GM18868 (cell line): Measurements from ENCODE around the gene PSMD13.
"Not testable (repeated sequence)": the region's sequence is repeated elsewhere in the genome, so short reads cannot be mapped to it uniquely, and the experiment has no call there.

Source experiments
- ATAC-seq: cut with Tn5 transposase; IDR thresholded peaks from one replicate; pipeline ENCODE4 v1.9.1; 2021; ENCODE audit warnings: mild to moderate bottlenecking, moderate library complexity; ENCODE audit not compliant: unreplicated experiment

PSMD13 gene

DNA sequence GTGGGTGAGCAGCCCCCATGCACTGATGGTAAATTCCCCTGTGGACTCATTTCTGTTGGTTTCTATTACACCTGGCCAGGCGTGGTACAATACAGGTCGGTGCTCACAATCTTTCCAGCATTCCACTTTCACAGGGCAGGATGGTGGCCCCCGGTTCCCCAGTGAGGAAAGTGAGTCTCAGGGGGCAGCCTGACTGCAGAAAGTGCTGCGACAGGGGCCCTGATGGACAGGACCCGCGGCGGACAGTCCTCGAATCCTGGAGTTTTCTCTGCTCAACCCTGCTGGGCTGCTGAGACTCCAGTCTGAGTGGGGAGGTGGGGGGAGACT lies 49.1 kb downstream of the PSMD13 start:
- ATAC-seq, result no peak

DNA sequence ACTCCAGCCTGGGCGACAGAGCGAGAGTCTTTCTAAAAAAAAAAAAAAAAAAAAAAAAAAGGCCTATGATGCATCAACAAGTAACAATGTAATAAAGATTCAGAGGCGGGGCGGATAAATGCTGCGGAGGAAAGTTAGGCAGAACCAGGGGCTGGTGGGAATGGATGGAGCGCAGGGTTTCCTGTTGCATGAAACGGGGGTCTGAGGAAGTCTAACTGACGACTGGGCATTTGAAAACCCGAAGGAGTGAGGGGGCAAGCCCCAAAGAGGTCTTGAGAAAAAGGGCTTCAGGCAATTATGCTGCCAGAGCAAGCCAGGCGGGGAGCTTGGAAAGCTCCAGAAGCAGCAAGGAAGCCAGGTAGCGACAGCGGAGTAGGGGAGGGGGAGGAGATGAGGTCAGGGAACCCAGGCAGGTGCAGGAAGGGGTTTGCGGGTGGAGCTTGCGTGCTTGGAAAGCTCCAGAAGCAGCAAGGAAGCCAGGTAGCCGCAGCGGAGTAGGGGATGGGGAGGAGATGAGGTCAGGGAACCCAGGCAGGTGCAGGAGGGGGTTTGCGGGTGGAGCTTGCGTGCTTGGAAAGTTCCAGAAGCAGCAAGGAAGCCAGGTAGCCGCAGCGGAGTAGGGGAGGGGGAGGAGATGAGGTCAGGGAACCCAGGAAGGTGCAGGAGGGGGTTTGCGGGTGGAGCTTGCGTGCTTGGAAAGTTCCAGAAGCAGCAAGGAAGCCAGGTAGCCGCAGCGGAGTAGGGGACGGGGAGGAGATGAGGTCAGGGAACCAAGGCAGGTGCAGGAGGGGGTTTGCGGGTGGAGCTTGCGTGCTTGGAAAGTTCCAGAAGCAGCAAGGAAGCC lies 50.4 kb downstream of the PSMD13 start:
- ATAC-seq, result not testable (repeated sequence)

DNA sequence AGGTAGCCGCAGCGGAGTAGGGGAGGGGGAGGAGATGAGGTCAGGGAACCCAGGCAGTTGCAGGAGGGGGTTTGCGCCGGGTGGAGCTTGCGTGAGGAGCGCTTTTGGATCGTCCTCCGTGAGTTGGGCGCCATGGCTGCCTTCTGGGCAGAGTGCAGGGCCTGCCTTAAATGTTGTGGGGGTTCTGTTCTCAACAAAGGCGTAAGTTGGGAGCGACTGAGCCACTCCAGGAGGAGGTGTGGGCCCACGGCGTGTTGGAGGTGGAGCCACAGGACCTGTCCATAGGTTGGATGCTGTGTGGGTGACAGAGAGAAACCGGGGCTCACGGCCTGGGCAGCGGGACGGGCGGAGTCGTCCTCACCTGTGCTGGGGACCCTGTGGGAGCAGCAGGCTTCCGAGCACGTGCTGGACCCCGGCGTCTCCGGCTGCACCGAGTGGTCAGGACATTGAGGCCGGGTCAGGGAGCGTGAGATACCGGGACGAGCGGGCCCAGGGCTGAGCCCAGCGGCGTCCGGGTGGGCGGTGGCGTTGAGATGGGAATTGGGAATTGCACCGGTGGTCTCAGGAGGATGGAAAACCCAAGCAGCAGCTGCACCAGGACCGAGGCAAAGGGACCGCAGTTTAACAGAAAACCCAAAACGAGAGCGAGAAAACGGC lies 51.2 kb downstream of the PSMD13 start:
- ATAC-seq, result no peak

DNA sequence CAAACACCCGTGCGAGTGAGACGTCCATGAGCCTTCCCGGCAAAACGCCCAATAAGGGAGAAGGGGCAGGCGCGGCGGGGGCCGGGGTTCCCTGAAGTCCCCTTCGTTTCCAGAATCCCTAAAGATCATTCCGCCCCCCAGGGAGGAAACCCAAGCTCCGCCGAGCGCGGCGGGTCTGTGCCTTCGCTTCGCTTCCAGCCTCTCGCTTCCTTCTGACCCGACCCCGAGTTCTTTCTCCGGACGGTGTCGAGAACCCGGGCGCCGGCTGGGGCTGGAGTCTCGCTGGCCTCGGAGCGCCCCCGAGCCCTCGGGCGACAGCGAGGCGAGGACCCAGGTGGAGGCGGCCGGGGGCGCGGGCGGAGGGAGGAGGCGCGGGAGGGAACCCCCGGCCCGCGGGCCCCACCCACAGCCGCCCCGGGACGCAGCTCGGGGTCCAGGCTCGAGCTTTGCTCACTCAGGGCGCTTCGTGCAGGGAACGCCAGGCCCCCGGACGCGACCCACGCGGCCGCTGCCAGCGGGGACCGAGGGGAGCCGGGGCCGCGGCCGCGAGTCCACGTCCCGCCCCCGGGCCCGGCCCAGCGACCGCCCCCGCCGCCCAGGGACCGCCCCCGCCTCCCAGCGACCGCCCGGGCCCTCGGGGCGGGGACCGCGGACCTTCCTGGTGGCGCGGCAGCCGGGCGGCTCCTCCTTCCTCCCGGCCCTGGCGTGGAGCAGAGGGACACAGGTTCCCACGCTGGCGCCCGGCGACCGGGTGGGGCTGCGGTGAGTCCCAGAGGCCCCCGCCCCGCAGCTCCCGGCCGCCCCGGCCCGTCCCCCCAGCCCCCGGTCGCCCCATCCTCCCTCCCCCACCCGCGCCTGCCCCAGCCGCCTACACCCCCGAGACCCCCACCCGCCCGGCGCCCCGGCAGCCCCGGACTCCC lies 52.0 kb downstream of the PSMD13 start, which contains the start of gene PGGHG:
PGGHG (plus strand) TSS at position 649 of the 920 bp plus-strand sequence. CDS start 691 bp downstream, outside the sequence.
- ATAC-seq, result peak; percentile 67

DNA sequence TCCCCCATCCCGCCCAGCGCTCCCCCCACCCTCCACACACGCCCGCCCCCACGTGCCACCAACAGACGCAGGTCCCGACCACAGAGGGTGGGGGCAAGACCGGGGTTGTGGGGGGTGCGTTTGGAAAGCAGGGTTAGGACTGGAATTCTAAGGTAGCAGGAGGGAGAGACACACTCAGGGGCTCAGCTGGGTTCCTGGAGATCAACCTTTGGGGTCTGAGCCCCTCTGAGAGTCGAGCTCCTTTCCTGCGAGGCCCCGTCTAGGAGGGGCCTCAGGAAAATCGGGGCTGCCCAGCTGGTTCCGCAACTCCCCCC lies 52.6 kb downstream of the PSMD13 start:
- ATAC-seq, result no peak

DNA sequence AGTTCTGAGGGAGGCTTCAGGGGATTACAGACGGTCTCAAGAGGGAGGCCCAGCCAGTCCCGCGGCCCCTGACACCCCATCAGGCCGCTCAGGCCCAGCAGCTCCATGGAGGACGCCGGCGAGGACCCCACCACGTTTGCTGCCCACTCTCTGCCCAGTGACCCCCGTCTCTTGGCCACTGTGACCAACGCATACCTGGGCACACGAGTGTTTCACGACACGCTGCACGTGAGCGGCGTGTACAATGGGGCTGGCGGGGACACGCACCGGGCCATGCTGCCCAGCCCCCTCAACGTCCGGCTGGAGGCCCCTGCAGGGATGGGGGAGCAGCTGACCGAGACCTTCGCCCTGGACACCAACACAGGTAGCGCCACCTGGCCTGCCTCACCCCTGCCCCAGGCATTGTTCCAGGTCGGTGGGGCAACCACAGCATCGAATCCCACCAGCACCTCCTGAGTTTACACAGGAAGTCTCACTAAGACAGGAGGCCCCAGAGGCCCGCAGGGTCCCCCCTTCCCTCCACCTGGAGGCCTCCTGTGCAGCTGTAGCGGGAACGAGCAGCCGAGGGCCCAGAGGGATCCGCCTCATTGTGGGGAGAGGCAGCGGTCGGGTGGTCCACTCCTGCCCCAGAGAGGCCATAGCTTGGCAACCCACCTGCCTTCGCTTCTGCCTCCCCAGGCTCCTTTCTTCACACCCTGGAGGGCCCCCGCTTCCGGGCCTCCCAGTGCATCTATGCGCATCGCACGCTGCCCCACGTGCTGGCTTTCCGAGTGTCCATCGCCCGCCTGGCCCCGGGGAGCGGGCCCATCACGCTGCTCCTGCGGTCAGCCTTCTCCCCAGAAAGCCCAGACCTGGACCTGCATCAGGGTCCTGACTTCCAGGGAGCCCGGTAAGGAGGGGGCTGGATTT lies 53.2 kb downstream of the PSMD13 start:
- ATAC-seq, result no peak

DNA sequence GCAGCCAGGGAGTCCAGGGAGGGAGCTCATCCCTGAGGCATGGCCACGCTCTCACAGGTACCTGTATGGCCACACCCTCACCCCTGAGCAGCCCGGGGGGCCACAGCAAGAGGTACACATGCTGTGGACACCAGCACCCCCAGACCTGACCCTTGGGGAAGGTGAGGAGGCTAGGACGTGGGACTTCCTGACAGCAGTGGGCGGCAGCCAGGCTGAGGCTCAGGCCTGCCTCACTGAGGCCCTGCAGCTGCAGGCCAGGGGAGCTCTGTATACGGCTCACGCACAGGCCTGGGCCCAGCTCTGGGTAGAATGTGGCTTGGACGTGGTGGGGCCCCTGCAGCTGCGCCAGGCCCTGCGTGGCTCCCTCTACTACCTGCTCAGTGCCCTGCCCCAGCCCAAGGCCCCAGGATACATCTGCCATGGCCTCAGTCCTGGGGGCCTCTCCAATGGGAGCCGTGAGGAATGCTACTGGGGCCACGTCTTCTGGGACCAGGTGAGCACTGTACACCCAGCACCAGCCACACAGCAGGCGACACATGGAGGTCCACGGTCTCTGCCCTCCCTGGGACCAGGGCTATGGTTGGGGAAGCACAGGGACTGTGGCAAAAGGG lies 54.0 kb downstream of the PSMD13 start:
- ATAC-seq, result no peak

DNA sequence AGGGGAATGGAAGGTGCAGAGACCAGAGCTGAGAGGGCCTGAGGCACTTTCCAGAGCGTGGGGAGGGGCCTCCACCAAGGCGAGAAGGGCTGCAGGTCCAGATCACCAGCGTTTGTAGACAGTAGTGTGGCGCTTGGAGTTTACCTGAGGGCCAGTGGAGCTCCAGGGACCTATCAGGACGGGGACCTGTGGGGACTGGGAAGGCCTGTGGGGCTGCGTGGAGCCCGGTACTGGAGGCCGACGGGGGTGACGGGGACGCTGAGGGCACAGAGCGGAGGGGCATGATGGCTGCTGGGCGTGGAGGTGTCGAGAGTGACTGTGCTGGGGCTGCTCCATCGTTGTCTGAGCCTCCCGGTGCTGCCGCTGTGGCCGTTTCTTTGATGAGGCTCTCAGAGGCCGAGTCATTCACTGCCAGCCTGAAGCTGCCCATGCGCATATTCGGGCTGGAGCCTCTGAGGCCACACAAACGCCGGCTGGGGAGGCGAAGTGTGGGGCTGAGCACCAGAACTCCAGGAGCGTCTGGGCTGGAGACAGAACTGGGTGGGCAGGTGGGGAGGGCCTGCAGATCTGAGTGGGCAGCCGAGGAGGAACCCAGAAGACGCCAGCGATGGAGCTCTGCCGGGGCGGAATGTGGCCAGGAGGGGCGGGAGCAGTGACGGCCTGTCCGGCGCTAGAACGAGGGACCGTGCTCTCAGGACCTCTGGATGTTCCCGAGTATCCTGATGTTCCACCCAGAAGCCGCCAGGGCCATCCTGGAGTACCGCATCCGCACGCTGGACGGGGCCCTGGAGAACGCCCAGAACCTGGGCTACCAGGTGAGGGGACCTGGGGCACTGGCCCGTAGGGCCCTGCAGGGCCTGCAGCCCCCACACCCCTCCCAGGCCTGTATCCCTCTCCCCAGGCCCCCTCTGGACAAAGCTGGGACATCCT lies 54.8 kb downstream of the PSMD13 start:
- ATAC-seq, result no peak

DNA sequence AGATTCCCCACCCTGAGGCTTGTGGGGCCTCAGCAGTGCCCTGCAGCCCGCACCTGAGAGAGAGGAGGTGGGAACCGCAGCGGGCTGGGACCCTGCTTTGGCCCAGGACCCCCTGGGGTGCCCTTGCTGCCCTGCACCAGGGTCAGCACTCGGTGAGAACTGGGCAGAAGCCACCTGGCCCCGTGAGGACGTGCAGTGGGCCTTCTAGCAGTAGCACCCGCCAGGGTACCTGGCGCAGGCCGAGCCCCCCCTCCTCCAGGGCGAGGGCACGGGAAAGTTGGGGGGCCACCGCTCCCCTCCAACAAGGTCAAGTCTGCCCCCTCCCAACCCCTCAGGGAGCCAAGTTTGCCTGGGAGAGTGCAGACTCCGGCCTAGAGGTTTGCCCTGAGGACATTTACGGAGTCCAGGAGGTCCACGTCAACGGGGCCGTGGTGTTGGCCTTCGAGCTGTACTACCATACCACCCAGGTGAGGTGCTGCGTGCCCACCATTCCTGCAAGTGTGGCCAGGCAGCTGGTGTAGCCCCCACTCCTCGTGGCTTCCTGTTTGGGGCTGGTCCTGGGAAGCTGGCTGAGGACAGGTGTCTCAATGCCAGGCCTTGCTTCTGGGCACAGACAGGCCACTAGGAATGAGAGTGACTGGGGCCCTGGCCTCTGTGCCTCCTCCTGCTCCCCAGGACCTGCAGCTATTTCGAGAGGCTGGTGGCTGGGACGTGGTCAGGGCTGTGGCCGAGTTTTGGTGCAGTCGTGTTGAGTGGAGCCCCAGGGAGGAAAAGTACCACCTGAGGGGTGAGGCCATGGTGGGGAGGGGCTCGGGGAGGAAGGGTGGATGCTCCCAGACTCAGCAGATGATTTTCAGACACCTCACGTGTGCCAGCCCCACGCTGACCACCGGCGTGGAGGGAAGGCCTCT lies 55.7 kb downstream of the PSMD13 start:
- no peak for ATAC-seq

DNA sequence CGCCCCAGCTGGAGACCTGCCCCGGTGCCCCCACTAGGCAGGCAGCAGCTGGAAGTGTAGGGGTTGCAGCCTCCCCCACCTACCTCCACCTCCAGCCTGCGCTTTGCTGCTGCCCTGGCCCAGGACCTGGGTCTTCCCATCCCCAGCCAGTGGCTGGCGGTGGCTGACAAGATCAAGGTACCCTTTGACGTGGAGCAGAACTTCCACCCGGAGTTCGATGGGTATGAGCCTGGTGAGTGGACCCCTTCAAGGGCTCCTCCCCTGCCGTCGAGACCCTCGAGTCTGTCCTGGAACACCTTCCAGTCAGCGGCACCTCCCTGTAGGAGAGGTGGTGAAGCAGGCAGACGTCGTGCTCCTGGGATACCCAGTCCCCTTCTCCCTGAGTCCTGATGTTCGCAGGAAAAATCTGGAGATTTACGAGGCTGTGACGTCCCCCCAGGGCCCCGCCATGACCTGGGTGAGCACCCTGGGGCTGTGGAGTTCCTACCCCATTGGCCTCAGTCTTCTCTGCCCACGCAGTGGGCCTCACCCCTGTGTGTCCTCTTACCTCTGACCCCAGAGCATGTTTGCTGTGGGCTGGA lies 56.6 kb downstream of the PSMD13 start:
- no peak for ATAC-seq

DNA sequence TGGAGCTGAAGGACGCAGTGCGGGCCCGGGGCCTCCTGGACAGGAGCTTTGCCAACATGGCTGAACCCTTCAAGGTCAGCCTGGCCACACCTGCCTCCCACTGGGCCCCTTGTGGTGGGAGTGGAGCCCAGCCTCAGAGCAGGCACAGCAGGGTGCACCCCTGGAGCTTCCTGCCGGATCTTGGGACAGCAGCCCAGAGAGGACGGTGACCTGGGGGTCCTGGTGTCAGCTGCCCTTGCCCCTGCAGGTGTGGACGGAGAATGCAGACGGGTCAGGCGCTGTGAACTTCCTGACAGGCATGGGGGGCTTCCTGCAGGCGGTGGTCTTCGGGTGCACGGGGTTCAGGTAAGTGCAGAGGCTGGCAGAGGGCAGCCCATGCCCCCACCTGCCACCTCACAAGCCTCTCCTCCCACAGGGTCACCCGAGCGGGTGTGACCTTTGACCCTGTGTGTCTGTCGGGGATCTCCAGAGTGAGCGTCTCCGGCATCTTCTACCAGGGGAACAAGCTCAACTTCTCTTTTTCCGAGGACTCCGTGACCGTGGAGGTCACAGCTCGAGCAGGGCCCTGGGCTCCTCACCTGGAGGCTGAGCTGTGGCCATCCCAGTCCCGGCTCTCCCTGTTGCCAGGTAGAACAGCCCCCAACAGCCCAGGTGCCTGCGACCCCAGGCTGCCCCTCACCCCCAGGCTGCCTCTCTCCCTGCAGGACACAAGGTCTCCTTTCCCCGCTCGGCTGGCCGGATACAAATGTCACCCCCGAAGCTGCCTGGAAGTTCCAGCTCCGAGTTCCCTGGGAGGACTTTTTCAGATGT lies 57.3 kb downstream of the PSMD13 start:
- no peak for ATAC-seq

DNA sequence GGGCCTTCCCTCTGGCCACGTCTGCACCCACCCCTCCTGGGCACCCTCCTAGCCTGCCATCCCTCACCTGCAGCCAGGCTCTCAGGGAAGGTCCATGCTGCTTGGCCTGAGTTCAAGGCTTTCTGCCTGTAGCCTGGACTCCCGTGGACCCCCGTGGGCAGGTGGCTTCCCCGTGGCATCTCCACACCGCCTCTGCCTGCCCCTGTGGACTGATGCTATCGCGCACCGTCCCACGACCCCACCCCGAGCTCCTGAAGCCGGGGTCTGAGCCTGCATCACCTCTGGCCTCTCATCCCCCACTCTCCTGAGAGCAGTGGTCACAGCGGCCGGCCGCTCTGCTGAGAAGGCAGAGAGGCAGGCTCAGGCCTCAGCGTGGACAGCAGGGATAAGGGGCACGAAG lies 58.0 kb downstream of the PSMD13 start:
- ATAC-seq, result no peak

DNA sequence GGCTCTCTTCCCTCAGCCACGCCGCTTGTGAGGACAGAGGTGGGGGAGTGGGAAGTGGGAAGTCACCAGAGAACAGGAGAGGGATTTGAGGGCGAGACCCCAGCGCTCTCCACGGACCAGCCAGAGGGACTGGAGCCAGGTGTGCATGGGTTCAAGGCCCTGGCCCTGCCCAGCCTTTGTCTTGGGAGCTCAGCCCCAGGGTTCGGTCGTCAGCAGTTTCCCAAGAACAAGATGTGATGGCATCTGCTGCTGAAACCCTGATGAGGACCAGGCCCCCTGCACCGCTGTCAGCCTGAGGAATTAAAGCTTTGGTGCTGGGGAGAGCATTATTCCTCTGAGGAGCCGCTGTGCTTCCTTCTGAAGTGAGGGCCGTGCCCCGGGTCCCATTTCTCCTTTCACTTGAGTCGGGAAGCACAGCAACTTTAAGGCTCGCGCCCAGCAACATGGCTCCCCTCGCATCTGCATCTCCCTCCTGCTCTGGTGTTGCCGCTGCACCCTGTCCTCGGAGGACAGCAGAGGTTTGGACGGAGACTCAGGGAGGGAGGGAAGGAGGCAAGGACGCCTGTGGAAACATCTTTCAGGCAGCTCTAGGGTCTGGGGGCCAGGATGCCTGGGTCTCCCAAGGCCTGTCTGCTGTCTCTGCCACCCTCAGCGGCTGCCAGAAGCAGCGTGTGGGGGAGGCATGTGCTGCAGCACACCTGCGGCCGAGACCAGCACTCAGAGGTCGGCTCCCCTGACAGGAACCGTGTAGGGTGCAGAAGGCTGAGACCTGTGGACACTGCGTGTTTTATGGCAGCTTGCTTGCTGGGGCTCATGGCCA lies 58.8 kb downstream of the PSMD13 start:
- no peak for ATAC-seq

DNA sequence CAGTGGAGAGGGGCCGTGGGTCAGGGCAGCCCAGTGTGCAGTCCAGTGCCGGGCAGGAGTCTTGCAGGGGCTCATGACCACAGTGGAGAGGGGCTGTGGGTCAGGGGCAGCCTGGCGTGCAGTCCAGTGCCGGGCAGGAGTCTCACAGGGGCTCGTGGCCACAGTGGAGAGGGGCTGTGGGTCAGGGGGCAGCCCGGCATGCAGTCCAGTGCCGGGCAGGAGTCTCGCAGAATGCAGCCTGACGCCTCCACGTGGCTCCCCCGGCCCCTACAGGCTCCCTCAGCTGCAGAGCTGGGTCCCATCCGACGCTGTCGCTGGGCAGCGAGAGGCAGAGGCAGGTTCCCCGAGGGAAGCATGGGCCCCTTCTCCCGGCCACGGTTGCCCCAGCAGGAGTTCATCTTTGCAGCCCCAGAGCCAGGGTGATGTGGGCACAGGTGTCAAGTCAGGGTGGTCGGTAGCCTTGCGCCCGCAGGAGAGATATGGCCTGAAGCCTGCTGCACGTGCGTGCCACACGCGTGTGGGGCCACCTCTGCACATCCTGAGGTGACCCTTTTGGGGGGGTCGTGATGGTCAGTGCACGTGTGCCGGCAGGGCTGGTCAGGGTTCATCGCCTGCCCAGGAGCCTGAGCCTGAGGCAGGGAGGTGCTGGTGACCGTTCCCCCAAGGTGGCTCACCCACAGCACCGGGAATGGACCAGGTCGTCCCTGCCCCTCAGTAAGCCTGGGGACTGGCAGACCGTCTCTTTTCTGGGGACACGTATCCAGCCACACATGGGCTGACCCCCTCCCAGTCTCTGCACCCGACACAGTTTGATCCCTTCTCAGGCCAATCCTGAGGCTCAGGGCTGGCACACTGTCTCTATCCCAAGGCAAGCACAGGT lies 59.6 kb downstream of the PSMD13 start:
- no peak for ATAC-seq

DNA sequence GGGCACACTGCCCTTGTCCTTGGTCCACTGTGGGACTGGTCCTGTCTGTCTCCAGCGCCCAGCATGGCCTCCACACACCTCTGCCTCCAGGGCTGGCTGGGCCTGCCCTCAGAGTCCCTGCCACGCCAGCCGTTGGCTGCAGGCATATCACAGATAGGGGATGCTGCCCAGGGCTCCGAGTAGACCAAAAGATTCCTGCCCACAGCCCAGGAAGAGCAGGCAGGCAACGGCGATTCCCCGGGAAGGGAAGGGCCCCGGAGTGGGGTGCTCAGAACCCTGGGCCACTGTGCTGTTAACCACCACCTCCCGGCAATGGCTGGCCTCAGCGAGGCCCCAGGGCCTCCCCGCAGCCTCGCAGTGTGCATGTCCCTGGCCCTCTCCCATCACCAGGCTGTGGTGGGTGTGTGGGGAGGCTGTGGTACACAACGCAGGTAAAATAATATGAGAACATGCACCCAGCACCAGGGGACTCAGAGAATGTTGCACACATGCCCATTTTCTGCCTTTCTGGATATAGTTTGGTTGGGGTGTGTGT lies 60.3 kb downstream of the PSMD13 start:
- ATAC-seq, result no peak
